Retinal pigment epithelial cell (primary cell): ENCODE data around the gene CNOT11.

Experiments used
- DNase-seq: peaks from one replicate; pipeline ENCODE4 v3.0.0-alpha.2; 2010; ENCODE audit warnings: low read depth
- H3K4me3 ChIP-seq: 2 replicates; pipeline ENCODE4 v1.5.1; 2011; ENCODE audit warnings: mild to moderate bottlenecking, low read length, control low read depth, moderate library complexity
- TF ChIP-seq, protein P1 (sequence below): conservative IDR thresholded peaks from 2 replicates; pipeline ENCODE4 v1.5.1; 2011; ENCODE audit warnings: low read depth, low read length, control low read depth, inconsistent platforms

The CNOT11 gene

DNA sequence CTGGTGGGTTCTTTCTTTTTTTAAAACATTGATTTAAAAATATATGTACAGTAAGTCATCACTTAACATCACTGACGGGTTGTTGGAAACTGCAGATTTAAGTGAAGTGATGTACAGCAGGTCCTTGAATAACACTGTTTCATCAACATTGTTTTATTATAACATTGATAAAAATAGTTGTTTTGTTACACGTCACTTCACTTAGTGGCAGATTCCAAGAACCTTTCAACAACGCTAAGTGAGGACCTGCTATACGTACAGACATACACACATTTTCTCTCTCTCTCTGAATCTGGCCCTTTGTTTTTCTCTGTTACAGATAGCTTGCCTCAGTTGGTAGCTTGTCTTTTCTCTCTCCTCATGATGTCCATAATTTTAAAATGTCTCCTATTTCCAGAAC is 9.5 kb downstream of the CNOT11 start:
- no peak for DNase-seq
- TF ChIP-seq, protein P1, sequence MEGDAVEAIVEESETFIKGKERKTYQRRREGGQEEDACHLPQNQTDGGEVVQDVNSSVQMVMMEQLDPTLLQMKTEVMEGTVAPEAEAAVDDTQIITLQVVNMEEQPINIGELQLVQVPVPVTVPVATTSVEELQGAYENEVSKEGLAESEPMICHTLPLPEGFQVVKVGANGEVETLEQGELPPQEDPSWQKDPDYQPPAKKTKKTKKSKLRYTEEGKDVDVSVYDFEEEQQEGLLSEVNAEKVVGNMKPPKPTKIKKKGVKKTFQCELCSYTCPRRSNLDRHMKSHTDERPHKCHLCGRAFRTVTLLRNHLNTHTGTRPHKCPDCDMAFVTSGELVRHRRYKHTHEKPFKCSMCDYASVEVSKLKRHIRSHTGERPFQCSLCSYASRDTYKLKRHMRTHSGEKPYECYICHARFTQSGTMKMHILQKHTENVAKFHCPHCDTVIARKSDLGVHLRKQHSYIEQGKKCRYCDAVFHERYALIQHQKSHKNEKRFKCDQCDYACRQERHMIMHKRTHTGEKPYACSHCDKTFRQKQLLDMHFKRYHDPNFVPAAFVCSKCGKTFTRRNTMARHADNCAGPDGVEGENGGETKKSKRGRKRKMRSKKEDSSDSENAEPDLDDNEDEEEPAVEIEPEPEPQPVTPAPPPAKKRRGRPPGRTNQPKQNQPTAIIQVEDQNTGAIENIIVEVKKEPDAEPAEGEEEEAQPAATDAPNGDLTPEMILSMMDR = no peak
- no peak overlapping the region for H3K4me3 ChIP-seq

DNA sequence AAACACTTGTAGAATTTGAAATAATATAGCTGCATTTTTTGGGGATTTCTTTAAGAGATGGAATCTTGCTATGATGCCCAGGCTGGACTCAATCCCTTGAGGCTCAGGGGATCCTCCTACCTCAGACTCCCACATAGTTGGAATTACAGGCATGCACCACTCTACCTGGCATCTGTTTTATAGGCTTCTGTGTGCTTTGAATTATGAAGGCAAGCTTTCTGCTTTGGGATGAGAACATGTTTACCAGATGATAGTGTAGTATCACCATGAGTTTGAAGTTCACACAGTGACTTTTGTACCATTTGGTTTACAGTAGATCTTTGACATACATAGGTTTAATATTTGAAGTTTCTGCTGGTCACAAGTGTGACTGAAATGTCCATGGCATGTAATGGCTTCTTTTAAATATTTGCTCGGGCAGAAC is 10.7 kb downstream of the CNOT11 start:
- no peak for DNase-seq
- TF ChIP-seq, protein P1 = no peak
- no peak overlapping the region for H3K4me3 ChIP-seq

DNA sequence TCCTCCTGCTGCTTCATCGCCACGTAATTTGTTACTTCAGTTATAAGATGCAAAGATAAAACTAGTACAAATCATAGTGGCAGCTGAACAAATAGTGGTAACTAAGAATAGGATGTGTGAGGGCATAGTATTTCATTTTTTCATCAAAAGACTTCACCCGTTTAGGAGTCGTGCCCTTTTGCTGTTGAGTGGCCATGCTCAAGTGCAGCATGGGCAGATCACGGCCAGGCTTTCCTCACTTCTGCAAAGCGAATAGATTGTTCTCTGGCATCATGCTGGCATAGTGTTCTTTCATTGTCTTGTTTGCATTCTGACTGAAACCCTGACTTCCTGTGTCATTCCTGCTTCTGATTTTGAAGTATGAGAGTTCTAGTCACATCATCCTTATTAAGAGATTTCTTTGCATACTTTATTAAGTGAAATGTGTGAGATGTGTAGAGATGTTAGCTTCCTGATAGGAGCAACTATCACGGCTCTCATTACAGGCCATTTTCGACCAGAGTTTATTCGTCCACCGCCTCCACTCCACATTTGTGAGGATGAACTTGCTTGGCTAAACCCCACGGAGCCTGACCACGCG is 11.8 kb downstream of the CNOT11 start:
- TF ChIP-seq, protein P1 = no peak
- DNase-seq = no peak
- no peak overlapping the region for H3K4me3 ChIP-seq

DNA sequence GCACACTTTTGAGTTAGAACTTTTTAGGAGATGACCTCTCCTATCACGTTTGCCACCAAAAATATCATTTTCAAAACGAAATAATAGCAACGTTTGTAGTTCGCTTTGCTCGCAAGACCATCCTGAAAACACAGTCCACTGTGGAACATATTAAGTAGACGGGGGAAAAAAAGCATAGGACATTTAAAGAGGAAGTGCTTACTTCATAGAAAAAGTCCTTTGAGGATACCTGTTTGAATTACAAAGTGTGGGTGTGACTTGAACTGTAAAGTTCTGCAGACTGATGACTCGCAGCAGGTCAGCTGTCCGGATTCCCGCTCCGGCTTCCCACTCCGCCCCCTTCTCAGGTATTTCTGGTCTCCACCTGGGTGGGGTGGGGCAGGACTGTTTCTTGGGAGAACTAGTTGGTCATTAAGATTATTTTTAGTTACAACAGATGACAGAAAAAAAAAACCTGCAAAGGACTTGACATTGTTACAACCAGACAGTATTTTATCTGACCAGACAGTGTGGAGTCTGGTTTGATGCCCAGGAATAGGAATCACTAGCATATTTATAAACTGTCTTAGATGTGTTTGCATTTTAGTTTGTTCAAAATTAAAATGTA is 13.3 kb downstream of the CNOT11 start:
- no peak for DNase-seq
- TF ChIP-seq, protein P1 = no peak
- H3K4me3 ChIP-seq = no peak overlapping the region

DNA sequence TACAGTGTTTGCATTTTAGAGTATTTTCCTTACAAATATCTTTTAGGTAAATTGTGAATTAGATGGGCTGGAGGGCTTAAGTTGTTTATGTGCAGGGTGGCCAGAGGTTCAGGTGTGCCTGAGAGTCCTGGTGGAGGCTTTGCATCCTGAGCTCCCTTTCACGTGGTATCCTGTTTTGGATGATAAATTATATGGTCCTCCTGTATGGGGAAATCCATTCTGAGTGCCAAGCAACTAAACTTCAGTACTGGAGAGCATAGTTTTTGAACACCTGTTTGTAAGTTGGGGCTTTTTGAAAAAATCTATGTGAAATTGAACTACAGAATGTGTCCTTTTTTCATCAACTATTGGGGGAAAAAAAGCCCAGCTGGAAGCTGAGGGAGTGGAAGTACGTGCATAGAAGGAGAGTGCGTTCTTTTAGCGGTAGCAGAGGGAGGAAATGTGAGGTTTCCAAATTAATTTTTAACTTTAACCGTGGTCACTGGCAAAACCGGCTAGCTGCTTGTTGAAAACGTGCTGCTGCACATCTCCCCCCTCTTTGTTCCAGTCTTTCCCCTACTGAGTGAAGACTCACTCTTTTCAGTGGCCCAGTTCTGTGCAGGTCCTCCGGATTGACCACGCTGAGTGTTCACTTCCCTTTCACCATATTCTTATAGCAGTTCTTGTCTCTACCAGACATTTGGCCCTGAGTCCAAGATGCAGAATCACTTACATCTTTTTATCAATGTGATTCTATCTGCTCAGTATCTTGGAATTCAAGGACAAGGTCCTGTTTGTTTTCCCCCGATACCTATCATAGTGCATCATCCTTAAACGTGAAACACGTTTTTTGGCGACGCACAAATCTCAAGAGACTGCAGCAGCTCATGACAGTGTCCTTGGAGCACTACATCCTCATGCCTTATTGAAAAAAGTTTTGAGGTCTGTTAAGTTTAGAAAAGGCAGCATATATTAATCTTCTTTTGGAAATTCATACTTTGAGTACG is 15.3 kb downstream of the CNOT11 start:
- H3K4me3 ChIP-seq = no peak overlapping the region
- TF ChIP-seq, protein P1 = no peak
- no peak for DNase-seq

DNA sequence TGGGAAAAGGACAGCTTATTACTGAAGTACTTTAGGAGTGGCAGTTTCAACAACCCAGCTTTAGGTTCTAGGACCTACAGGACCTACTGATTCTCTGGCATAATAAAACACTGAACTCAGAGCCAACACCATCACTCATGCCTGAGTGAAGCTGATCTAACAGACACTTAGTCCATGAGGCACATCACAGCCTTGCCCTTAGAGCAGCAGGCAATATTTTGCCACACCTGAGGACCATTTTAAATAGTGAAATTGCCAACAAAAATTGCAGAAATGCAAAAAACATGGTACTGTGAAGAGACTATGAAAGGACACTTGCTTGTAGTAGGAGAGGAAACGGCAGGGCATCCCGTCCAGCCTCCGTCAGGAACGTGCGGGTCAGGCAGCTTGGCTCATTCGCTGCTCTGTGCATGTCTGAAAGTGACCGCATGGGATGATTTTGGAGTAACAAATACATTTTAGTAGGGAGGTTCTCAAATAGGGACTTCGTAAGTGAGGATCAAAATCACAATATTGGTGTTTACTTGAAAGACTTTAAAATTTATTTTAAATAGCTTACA is 18.1 kb downstream of the CNOT11 start:
- no peak for DNase-seq
- TF ChIP-seq, protein P1 = no peak
- H3K4me3 ChIP-seq = no peak overlapping the region
